ENCODE measurements around the gene MARCKSL1. TPM values are rescaled to one million over a fixed set of nuclear protein-coding genes. Genes with fewer than 3 reads are reported as not detected.

Gene MARCKSL1
- polyA plus RNA-seq, 1 donor (not counting 4 experiments of a cell fraction or from before 2014, with no cell fraction given), result 8.5 TPM

- H3K4me1 ChIP-seq (ENCODE audit: control insufficient read depth, extremely low read depth, insufficient read depth, low read length), result peaks cover 33% of the 10 kb centered on the region
- dilution Hi-C loops (cut with MboI; ENCODE audit: extremely low pct_ligation_motif_present, low sequenced_read_pairs), result no loop called here
These were observed 1.0 kb downstream of the MARCKSL1 start for GRCh38 chr1:32334864-32335534.

GRCh38 chr1:32334274-32334861, 1.7 kb downstream of the MARCKSL1 start:
- DNase-seq (ENCODE audit: low read depth, low spot score) (no peak), FAIRE-seq (no peak)
- Histone ChIP-seq H3K4me1 (ENCODE audit: control insufficient read depth, extremely low read depth, insufficient read depth, low read length) (peaks cover 28% of the 10 kb centered on the region), H3K9ac (ENCODE audit: control insufficient read depth, extremely low read depth, insufficient read depth, low read length) (no peak overlapping the region), H4K20me1 (ENCODE audit: control insufficient read depth, extremely low read depth, insufficient read depth, low read length) (peaks cover 2% of the 10 kb centered on the region), H3K9me1 (ENCODE audit: control insufficient read depth, extremely low read depth, insufficient read depth, low read length) (no peaks in the 10 kb centered on the region), H3K79me2 (ENCODE audit: control insufficient read depth, insufficient read depth, low read length) (no peaks in the 10 kb centered on the region), H2AFZ (ENCODE audit: control insufficient read depth, low read length) (no peak overlapping the region), H3K9me3 (ENCODE audit: control insufficient read depth, low read depth, low read length) (no peaks in the 10 kb centered on the region), H3K27ac (ENCODE audit: control insufficient read depth, insufficient read depth, low read length) (no peak overlapping the region), H3K4me2 (ENCODE audit: control insufficient read depth, extremely low read depth, insufficient read depth, low read depth, low read length) (no peak overlapping the region), H3K4me3 (ENCODE audit: control insufficient read depth in 2 of 3, extremely low read depth in 1 of 3, insufficient read depth in 2 of 3, low read depth in 1 of 3, low read length in 3 of 3) (no peak overlapping the region), H3K27me3 (ENCODE audit: control insufficient read depth, extremely low read depth, insufficient read depth, low read length) (peaks cover 14% of the 10 kb centered on the region), H3K36me3 (ENCODE audit: control insufficient read depth in 2 of 2, extremely low read depth in 1 of 2, insufficient read depth in 2 of 2, low read length in 2 of 2) (peaks cover 17 to 20% of the 10 kb centered on the region in 2 experiments)
- TF ChIP-seq CTCF (optimal IDR thresholded peaks at IDR 0.05 in 1 of 3, IDR thresholded peaks at IDR 0.05 in 1 of 3, conservative IDR thresholded peaks at IDR 0.05 in 1 of 3; ENCODE audit: extremely low read depth in 1 of 3, insufficient read depth in 2 of 3, low read length in 3 of 3) (no peak), EZH2 (IDR thresholded peaks at IDR 0.05; ENCODE audit: low read length) (no peak)
- dilution Hi-C loops (cut with MboI; ENCODE audit: extremely low pct_ligation_motif_present, low sequenced_read_pairs), result no loop called here

More at GRCh38 chr1:32334864-32335534, 1.0 kb downstream of the MARCKSL1 start:
- Histone ChIP-seq H3K27ac (ENCODE audit: control insufficient read depth, insufficient read depth, low read length) (no peak overlapping the region), H3K27me3 (ENCODE audit: control insufficient read depth, extremely low read depth, insufficient read depth, low read length) (peaks cover 14% of the 10 kb centered on the region), H3K9me3 (ENCODE audit: control insufficient read depth, low read depth, low read length) (no peaks in the 10 kb centered on the region), H3K4me2 (ENCODE audit: control insufficient read depth, extremely low read depth, insufficient read depth, low read depth, low read length) (peak overlapping the region; percentile 69), H3K79me2 (ENCODE audit: control insufficient read depth, insufficient read depth, low read length) (no peaks in the 10 kb centered on the region), H3K9me1 (ENCODE audit: control insufficient read depth, extremely low read depth, insufficient read depth, low read length) (no peaks in the 10 kb centered on the region), H4K20me1 (ENCODE audit: control insufficient read depth, extremely low read depth, insufficient read depth, low read length) (peaks cover 2% of the 10 kb centered on the region), H3K9ac (ENCODE audit: control insufficient read depth, extremely low read depth, insufficient read depth, low read length) (peak overlapping the region; percentile 15), H2AFZ (ENCODE audit: control insufficient read depth, low read length) (no peak overlapping the region), H3K36me3 (ENCODE audit: control insufficient read depth in 2 of 2, extremely low read depth in 1 of 2, insufficient read depth in 2 of 2, low read length in 2 of 2) (peaks cover 14 to 19% of the 10 kb centered on the region in 2 experiments), H3K4me3 (ENCODE audit: control insufficient read depth in 2 of 3, extremely low read depth in 1 of 3, insufficient read depth in 2 of 3, low read depth in 1 of 3, low read length in 3 of 3) (peak overlapping the region; percentile 42 to 62 (median 42))
- no peak for FAIRE-seq
- TF ChIP-seq EZH2 (IDR thresholded peaks at IDR 0.05; ENCODE audit: low read length), result no peak
- TF ChIP-seq CTCF (optimal IDR thresholded peaks at IDR 0.05 in 1 of 3, IDR thresholded peaks at IDR 0.05 in 1 of 3, conservative IDR thresholded peaks at IDR 0.05 in 1 of 3; ENCODE audit: extremely low read depth in 1 of 3, insufficient read depth in 2 of 3, low read length in 3 of 3), result peak; percentile 31 to 55 (median 46)
- no peak for DNase-seq (ENCODE audit: low read depth, low spot score)
